SK-N-SH treated with all-trans-retinoic acid at 6 μM for 48 hours (cell line): ENCODE results near the gene STIL.

Experiments
- CREB5 ChIP-seq: fragments of 250-450 bp; sonication (Bioruptor Pico); IDR thresholded peaks from 2 replicates; pipeline ENCODE4 v1.5.1; 2020; ENCODE audit warnings: low read depth, mild to moderate bottlenecking, moderate library complexity
- ESRRG ChIP-seq: fragments of 250-450 bp; sonication (Bioruptor Pico); IDR thresholded peaks from 2 replicates; pipeline ENCODE4 v1.6.1; 2021; ENCODE audit warnings: mild to moderate bottlenecking
- TCF4 ChIP-seq: fragments of 250-450 bp; sonication (Bioruptor Pico); IDR thresholded peaks from 2 replicates; pipeline ENCODE4 v1.8.0; 2021; ENCODE audit warnings: mild to moderate bottlenecking, moderate library complexity, borderline replicate concordance
- ZC3H10 ChIP-seq: fragments of 250-450 bp; sonication (Bioruptor Pico); IDR thresholded peaks from 2 replicates; pipeline ENCODE4 v1.5.1; 2021; ENCODE audit warnings: mild to moderate bottlenecking, moderate library complexity
- ZFP3 ChIP-seq: fragments of 250-450 bp; sonication (Bioruptor Pico); IDR thresholded peaks from 2 replicates; pipeline ENCODE4 v1.5.0; 2020; ENCODE audit warnings: mild to moderate bottlenecking, moderate library complexity

DNA sequence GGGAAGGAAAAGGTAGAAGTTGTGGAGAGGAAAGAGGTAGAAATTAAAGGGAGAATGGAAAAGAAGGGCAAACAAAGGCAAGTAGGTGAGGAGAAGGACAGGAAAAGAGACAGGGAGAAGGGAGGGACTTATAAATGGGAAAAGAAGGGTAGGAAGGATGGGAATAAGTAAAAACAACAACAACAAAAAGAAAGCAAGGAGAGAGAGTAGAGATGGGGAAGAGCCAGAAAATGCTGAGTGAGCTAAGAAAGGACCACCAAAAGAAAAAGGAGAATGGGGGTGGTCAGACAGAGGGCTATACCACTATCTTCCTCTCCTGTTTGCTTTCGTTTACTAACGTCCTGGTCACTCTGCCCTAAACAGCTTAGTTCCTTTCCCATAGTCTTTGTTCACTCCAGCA lies 17.9 kb upstream of the STIL start:
- TF ChIP-seq TCF4 (CRISPR knock-in tag), result no peak
- TF ChIP-seq ZC3H10, result no peak
- no peak for TF ChIP-seq CREB5 (CRISPR knock-in tag)
- no peak for TF ChIP-seq ESRRG (CRISPR knock-in tag)
- no peak for TF ChIP-seq ZFP3 (CRISPR knock-in tag)
